G401.6 (cell line): ENCODE data around the gene SLC38A3.
A peak's percentile ranks its signal among the peaks of the same experiment; 100 is the strongest.
"Not testable (repeated sequence)": the region's sequence is repeated elsewhere in the genome, so short reads cannot be mapped to it uniquely, and the experiment has no call there.

Source experiments
- FAIRE-seq: peaks from 2 replicates; lab custom pipeline; 2012; peaks lifted over from hg19 to GRCh38; lab: Jason Lieb, UNC

Gene SLC38A3

DNA sequence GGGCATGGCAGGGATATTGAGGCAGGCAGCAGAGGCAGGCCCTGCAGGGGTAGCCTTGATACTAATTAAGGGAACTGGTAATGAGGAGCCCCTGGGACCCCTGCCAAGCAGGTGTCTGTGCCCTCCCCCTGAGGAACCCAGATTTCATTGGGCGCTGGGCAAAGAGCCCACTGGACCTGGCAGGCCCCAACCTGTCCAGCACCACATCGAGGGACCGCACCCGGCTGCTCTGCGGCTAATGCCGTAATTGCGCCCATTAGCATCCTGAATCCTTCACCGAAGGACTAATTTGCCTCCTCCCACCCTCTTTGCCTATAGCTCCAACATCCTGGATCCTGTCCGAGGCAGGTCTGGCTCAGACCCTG, 50.2 kb downstream of the SLC38A3 start:
- no peak for FAIRE-seq

DNA sequence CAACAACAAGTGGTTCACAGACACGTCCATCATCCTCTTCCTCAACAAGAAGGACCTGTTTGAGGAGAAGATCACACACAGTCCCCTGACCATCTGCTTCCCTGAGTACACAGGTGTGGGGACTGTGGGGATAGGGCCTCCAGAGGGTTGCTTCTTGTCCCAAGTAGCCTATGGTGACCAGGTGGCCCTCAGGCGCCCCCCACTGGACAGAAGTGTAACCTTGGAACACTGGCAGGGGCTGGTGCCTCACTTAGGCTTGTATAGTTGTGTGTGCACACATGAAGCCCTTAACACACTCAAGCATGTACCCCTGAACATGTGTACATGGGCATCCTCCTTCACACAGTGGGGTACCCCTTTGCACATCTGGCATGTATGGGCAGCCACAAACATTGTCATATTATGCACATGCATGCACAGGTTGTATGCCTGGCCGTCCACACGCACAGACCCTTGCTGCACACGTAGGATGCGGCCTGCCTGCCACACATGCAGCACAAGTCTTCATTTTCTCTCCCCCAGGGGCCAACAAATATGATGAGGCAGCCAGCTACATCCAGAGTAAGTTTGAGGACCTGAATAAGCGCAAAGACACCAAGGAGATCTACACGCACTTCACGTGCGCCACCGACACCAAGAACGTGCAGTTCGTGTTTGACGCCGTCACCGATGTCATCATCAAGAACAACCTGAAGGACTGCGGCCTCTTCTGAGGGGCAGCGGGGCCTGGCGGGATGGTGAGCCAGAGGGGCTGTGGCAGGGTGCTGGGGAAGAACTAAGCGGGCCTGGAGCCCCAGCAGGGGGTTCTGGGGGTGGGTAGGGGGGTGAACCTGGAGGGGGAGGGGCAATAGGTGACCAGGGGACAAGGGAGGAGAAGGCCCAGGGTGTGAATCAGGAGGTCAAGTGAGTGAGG, 52.2 kb downstream of the SLC38A3 start:
- peak; percentile 60 for FAIRE-seq

DNA sequence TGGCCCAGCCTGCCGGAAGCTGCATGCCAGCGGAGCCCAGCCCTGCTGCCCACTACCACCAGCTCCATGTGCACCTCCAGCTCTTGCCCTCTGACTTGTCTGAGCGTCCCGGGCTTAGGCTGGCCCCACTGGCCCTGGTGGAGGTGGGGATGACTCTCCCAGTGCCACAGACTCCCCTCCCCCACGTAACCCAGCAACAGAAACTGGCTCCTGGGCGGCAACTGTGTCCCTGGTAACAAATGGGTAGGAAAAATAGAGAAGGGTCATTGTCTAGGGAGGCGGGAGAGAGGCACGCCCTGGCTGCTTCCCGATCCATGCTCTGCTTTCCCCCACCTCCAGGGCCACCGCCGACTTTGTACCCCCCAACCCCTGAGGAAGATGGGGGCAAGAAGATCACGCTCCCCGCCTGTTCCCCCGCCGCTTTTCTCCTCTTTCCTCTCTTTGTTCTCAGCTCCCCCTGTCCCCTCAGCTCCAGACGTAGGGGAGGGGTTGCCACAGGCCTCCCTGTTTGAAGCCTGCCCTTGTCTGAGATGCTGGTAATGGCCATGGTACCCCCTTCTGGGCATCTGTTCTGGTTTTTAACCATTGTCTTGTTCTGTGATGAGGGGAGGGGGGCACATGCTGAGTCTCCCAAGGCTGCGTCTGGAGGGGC, 53.1 kb downstream of the SLC38A3 start:
- FAIRE-seq: no peak

DNA sequence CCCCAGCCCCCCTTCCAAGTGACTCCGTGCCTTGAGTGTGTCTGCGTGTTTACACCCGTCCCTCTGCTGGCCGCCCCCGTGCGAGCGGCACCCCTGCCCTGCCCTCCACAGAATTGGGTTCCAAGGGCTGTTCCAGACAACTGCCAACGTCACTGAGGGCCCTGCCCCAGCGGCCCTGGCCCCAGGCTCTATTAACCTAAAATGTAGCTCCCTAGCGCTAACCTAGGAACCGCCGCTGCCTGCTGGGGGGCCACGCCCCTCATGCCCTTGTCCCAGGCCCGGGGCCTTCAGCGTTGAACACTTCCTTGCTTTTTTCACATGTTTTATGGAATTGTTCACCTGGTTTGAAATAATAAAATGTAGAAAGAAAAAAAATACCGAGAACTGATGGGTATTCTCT, 53.9 kb downstream of the SLC38A3 start:
- no peak for FAIRE-seq

DNA sequence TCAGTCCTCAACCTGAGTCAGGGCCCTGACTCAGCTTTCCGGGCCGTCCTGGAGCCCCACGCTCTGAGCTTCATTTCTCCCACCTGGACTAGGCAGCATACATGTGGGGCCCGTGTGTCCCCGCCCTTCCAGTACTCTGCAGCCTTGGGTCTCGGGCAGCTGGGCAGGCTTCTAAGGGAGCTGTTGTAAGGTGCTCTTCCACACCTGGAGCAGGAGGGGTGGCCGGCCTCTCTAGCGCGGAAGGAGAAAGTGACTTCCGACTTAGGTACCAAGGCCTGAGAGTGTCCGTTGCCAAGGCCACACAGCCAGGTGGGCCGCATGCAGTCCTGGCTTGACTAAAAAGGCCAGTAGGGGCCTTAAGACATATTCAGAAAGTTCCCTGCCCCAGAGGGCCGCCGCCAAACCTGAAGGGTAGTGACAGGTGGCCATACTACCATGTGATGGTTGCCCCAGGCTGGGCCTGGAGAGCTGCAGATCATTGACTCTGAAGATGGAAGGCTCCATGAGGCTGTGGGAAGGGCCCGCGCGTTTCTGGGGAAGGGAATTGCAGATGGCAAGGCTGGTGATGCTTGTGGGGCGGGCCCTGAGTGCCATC, 54.5 kb downstream of the SLC38A3 start:
- no peak for FAIRE-seq

DNA sequence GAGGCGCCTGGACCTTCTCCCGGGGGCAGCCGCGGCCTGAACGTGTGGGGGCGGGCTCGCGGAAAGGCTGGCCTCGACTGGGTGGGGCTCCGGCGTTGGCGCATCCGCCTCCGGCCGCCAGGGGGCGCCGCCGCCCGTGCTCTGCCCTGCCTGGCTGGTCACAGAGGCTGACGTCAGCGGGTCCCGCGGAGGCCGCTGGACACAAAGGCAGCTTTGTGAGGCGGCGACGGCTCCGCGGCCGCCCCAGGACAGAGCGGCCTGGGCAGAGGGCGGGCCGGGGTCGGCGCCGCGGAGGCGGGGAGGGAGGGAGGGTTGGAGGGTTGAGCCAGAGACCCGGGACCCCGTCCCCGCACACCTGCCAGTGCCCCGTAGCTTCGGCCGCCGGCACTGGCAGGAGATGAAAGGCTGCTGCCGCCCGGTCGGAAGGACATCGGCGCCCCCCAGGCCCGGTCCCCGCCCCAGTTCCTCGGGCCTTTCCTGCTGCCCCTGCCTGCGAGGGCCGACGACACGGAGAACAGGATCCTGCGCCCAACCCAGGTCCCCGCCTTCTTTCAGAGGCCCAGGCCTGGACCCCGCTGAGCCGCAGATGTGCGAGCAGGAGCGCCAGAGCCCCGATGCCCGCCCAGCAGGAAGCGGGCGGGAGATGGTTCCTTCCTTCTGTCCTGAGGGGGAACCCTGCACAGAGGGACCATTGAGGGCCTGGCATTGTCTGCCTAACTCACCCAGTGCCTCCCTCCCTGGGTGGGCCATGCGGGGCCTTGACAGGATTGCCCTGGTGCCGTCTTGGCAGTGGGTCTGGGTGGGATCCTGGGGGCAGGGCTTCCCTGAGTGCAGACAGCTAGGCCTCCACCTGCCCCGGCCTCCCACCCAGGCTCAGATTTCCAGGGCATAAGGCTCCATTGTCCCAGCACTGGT, 55.2 kb downstream of the SLC38A3 start:
- no peak for FAIRE-seq

DNA sequence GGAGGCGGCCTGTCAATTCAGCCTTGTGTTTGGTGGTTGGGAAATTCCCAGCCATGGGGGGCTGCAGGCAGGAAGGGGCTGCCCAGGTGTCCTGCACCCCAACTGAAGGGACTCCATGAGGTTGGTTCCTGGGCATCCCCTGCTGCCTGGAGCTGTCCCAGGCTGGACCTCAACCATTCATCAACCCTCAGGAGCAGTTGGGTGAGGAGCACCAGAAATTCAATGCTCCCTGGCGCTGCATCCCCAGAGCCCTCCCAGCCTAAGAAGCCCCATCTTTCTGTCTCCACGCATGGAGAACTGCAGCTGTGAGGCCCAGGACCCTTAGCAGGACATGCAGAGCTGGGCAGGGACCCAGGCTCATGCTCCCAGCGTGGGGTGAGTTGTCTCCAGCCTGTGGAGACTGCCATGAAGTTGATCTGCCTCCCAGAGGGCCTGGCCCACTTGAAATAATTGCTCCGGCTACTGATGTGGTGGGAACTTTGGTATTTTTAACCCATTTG, 55.9 kb downstream of the SLC38A3 start:
- no peak for FAIRE-seq

DNA sequence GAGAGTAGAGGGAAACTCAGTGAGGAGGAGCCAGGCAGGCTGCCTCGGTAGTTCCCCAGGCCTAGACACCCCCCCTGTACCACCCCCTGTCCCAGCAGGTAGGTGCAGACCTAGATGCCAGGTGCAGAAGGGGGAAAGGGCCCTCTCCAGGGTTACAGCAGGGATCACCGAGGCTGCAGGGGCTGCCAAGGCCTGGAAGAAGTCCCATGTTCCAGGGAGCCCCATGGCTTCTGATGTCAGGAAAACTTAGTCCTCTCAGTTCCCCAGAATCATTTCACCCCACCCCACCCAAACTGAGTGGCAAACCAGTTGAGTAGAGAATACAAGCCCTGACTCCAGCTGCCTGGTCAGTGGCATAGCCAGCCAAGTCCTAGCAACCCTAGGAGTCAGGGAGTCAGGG, 56.4 kb downstream of the SLC38A3 start:
- FAIRE-seq: no peak

DNA sequence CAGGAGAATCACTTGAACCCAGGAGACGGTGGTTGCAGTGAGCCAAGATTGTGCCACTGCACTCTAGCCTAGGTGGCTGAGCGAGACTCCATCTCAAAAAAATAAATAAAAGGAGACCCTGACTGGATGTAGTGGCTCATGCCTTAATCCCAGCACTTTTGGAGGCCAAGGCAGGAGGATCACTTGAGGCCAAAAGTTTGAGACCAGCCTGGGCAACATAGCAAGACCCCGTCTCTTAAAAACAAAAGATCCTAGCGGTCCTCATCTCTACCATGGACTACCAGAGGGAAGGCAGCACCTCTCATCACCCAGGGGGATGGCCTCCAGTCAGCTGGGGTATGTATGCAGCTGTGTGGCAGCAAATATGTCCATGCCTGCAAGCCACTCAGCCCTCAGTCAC, 57.1 kb downstream of the SLC38A3 start:
- FAIRE-seq: not testable (repeated sequence)

DNA sequence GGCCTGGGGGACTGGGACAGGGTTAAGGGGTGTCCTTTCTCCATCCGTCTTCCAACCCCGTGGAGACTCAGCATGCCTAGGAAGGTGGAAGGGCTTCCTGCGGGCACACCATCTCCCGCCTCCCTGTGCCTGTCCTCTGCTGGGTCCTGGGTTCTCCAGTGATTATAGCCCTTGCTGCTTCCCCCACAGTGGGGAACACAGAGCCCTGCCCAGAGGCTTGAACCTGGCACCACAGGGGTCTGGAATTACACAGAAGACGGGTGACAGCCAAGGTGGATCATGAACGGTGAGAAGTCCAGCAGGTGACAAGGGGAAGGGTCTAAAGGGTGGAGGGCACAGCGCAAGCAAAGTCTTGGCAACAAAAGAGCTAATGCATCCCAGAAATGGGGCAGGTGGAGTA, 57.7 kb downstream of the SLC38A3 start:
- FAIRE-seq: no peak

DNA sequence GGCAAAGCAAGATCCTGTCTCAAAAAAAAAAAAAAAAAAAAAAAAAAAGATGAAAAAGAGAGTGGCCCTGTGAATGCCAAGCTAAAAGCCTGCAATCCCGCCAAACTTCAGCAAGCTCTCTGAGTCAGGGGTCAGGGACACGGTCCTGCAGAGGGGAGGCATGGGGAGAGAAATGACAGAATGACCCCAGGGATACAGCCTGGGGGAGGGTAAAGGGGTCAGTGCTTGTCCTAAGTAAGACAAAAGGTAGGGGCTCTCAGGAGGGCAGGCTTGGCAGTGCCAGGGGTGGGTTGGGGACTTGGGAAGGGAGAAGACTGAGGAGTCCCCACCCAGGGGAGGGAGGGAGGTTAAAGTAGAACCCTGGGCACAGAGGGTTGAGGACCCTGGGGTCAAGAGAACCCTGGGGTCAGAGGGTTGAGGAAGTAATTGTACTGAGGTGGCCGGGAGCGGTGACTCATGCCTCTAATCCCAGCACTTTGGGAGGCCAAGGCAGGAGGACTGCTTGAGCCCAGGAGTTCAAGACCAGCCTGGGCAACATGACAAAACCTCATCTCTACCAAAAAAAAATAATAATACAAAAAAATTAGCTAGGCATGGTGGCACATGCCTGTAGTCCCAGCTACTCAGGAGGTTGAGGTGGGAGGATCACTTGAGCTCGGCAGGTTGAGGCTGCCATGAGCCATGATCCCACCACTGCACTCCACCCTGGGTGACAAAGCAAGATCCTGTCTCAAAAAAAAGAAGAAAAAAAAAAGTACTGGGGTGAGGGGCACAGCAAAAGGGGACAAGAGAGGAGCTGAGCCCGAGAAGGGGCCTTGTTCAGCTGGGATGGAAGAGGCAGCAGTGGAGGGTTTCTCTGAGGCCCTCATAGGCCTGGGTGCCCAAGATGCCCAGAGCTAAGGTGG, 58.7 kb downstream of the SLC38A3 start:
- FAIRE-seq: no peak

DNA sequence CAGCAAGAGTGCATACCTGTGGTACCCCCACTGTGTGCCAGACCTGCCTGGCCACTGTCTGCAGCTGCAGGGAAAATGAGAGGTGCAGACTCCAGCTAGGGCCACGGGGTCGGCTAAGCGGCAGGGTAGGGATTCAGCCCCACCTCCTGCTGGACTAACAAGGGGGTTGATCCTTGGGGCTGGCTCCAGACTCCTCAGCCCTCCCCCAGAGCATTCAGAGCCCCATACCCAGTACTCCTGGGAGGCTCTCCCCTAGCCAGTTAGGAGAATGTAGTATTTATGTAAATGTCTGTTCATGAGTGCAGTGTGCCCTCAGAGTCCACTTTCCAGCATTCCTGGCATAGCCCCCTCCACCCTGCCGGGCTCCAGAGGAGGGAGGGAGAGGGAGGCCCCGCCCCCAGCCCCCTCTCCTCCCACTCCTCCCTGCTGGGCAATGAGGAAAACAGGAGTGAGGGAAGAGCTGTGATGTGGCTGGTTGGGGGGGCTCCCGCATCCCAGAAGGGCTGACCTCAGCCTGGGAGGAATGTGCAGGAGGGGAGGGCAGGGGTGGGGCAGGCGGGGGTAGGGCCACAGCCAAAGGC, 59.4 kb downstream of the SLC38A3 start:
- FAIRE-seq: peak; percentile 99

DNA sequence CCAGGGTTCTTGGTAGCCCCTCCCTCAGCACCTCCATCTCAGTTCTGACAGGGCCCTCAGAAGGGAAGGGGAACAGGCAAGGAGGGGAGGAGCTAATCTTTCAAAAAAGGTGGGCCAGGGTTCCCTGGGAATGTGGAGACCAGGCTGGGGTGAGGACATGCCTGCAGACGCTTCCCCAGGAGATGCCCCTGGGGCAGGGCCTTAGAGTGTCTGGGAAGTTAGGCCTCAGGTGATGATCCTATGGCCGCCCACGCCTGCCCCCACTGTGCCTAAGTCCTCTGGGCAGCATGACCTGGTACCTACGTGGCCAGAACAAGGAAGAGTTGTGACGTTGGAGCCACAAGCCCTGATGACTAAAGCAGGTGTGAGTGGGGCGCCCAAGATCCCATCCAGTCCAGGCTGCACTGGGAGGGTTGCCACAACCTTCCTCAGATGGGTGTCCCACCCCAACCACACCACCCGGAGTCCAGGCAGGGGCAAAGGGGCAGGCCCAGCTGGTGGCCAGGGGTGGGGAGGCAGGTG, 60.0 kb downstream of the SLC38A3 start:
- FAIRE-seq: no peak

DNA sequence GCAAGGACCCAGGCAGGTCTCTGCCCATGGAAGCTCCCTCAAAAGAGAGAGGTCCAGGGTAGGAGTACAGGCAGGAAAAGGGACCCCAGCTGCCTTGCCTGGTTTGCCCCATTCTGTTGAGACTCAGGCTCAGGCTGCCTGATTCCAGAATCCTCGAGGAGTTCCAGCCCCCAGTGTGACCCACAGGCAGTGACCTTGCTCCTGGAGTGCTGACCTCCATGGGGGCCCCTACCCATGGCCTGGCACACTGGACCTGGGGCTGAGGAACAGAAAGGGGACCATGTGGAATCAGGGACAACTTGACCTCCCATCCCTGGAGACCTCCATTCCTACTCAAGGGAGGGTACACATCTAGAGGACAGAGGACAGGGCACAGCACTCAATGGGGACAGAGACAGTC, 60.5 kb downstream of the SLC38A3 start:
- FAIRE-seq: no peak

DNA sequence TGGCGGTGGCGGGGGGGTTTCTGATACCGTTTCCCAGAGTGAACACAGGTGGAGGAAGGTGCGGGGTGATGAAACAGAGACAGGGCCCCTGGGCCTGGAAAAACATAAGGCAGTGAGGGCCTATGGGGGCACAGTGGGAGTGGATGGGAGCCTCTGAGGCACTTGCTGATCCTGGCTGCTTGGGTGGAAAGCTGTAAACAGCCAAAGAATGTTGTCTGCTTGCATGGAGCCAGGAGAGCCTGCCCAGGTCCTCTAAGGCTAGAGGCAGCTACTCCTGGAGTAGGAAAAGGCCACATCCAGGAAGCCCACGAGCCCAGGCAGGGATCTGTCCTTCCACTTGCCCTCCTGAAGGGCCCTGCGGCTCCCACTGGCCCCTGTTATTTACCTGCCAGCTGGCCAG, 60.9 kb downstream of the SLC38A3 start:
- FAIRE-seq: no peak

DNA sequence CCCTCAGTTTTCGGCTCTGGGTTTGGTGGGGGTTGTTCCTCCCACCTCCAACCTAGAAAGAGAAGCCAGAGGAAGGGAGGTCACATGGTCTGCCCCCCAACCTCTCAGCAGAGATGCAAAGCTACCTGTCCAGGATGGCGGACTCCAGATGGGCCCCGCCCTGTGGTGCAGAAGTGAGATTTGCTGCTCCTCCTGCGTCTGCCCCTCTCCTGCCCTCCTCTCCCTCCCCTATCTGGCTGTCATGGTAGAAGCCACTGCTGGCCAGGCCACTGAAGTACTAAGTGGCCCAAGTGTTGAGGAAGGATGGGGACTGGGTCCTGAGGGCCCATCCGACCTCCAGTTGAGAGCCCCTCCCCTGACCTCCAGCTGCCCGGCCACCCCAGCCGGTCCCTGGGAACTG, 61.8 kb downstream of the SLC38A3 start:
- no peak for FAIRE-seq

DNA sequence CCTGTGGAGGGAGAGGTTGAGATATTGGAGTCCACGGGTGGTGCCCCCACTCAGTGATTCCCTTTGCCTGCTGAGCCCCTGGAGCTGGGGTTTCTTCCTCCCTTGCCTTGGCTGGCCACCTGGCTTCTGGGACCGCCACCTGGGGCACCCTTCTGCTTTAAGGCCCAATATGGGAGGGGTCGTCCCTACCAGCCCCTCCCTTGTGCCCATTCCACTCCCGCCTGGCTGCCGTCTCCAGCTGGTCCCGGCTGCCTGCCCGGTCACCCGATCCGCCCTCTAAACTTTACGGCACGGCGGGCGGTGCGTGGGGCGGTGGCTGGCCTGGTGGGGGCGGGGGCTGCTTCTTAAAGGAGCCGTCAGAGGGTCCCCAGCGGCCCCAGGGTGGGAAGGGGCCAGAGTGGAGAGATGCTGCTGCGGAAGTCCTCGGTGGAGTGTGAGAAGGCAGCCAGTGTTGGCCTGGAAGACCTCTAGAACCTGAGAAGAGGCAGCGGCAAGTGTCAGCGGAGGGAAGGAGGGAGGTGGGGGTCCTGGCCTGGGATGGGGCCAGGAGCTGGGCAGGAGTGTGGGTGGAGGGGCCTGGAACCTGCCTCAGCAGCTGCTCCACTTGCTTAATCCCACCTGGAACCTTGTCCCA, 62.3 kb downstream of the SLC38A3 start:
- FAIRE-seq: no peak

DNA sequence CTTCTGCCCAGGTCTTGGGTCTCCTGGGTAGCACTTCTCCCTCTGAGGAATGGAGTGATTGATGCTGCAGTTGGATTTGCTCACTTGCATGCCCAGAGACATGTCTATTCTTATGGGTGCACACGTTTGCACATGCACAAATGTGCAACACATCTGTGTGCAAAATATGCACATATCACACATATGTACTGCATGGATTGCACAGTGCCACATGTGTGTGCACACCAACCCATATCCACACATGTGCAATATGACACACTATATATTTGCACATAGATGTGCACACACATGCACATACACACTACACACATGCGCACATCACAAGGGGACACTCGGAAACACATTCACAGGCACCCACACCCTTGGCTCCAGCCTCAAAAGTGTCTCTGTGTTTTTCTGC, 63.2 kb downstream of the SLC38A3 start:
- FAIRE-seq: no peak

DNA sequence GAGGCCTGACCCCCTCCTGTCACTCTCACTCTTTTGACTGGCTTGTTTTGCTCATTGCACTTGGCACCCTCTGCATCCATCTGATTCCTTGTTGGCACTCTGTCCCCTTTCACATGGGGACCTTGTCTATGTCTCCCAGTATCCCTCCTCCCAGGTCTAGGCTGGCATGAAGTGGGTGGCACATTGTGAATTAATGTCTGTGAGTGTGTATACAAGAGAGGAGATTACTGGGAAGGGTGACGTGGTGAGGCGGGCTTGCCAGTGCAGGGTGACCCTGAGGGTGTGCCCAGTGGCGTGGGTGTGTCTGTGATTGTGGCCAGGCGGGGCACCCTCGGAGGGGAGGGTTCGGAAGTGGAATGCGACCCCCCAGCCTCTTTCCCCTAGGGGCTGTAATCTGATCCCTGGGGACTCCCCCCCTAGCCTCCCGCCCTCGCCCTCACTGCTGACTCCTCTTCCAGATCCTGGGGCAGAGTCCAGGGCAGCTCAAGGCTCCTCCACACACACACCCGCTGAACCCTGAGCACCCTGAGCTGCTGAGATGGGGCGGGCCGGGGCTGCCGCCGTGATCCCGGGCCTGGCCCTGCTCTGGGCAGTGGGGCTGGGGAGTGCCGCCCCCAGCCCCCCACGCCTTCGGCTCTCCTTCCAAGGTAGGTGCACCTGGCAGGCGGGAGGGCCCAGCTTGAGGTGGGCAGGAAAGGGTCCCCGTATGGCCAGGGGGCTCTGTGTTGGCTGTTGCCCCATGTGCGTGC, 63.8 kb downstream of the SLC38A3 start, which contains the start of gene SEMA3B:
SEMA3B (plus strand) TSS at position 445 of the 749 bp plus-strand sequence; CDS start at position 539, 94 bp downstream.
- FAIRE-seq: no peak
